LNCaP clone FGC (cell line): ENCODE results near the gene PTGES2.

Source experiments
- DNase-seq: peaks from one replicate; pipeline ENCODE4 v3.0.0-alpha.2; 2011; ENCODE audit warnings: low read depth
- H3K4me3 ChIP-seq: 2 replicates; pipeline ENCODE4 v1.5.1; 2011; ENCODE audit warnings: mild to moderate bottlenecking, low read depth, low read length, control low read depth
- TF ChIP-seq, protein P1 (sequence below): IDR thresholded peaks from 2 replicates; pipeline ENCODE4 v1.5.1; 2012; ENCODE audit warnings: mild to moderate bottlenecking; ENCODE audit not compliant: control insufficient read depth, insufficient read depth; ENCODE audit errors: extremely low read depth

Gene PTGES2

DNA sequence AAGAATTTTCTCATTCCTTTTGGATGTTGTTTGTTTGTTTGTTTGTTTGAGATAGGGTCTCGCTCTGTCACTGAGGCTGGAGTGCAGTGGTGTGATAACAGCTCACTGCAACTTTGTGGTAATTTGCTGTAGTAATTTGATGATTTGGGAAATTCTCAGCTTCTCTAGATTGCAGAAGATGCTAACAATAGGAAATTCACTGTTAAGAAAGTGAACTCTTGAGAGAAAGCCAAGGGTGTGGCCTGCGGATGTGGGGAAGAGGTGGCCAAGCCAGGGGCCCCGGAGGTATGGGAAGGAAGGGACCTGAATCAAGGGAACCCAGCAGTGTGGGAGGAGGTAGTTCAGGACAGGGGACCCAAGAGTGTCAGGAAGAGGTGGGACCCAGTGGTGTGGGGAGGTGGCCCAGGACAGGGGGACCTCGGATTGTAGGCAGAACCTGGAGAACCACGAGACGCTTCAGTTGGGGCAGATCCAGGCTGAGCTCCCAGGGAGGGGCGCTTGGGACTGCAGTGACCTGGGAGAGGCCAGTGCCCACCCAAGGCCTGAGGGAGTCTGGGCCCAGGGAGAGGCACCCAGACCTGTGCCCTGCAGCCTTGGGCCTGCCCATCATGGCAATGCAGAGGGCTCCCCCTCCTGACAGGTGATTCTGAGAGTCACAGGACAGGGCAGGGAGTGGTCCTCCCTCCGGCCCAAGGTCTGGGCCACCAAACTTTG, 16.2 kb upstream of the PTGES2 start:
- TF ChIP-seq, protein P1, sequence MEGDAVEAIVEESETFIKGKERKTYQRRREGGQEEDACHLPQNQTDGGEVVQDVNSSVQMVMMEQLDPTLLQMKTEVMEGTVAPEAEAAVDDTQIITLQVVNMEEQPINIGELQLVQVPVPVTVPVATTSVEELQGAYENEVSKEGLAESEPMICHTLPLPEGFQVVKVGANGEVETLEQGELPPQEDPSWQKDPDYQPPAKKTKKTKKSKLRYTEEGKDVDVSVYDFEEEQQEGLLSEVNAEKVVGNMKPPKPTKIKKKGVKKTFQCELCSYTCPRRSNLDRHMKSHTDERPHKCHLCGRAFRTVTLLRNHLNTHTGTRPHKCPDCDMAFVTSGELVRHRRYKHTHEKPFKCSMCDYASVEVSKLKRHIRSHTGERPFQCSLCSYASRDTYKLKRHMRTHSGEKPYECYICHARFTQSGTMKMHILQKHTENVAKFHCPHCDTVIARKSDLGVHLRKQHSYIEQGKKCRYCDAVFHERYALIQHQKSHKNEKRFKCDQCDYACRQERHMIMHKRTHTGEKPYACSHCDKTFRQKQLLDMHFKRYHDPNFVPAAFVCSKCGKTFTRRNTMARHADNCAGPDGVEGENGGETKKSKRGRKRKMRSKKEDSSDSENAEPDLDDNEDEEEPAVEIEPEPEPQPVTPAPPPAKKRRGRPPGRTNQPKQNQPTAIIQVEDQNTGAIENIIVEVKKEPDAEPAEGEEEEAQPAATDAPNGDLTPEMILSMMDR: no peak
- no peak for DNase-seq
- no peak overlapping the region for H3K4me3 ChIP-seq

DNA sequence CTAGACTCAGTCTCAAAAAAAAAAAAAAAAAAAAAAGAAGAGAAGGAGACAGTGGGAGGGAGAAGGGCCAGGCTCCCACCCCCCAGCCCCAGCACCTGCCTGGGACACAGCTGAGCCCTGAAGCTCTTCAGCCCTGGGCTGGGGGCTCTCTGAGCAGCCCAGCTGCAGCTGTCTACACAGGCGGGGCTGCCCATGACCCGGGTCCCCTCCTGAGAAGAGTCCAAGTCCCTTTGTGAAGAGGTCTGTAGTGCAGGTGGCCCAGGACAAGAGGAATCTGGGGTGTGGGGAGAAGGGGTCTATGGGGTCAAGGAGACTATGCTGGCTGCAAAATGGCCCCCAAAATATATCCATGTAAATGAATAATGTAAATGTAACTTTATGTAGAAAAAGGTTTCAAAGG, 15.1 kb upstream of the PTGES2 start:
- DNase-seq: no peak
- TF ChIP-seq, protein P1: no peak
- no peak overlapping the region for H3K4me3 ChIP-seq

DNA sequence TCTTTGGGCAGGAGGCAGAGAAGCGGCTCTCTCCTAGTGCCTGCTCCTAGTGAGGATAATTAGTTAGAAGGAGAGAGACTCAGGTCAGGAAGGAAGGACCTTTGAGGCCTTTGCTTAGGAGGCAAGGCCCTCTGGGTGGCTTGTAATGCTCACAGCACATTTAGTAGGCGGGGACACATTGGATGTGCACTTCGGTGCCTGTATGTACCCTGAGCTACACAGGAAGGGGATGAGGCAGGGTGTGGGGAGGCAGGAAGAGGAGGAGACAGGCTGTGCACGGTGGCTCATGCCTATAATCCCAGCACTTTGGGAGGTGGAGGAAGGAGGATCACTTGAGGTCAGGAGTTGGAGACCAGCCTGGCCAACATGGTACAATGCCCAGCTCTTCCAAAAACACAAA, 14.5 kb upstream of the PTGES2 start:
- H3K4me3 ChIP-seq: no peak overlapping the region
- TF ChIP-seq, protein P1: no peak
- no peak for DNase-seq

DNA sequence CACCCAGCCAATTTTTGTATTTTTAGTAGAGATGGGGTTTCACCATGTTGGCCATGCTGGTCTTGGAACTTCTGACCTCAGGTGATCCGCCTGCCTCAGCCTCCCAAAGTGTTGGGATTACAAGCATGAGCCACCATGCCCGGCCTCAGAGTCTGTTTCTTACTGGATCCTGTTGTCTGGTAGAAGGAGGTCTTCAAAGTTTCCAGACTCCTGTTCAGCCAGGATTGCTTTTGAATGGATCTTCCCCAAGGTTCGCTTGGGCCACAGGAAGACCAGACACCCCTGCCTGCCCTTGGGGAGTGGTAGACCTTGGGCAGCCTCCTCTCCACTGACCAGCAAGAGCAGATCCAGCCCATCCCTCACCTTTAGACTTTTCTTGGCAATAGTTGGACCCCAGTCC, 14.1 kb upstream of the PTGES2 start:
- no peak for DNase-seq
- no peak overlapping the region for H3K4me3 ChIP-seq
- TF ChIP-seq, protein P1: no peak

DNA sequence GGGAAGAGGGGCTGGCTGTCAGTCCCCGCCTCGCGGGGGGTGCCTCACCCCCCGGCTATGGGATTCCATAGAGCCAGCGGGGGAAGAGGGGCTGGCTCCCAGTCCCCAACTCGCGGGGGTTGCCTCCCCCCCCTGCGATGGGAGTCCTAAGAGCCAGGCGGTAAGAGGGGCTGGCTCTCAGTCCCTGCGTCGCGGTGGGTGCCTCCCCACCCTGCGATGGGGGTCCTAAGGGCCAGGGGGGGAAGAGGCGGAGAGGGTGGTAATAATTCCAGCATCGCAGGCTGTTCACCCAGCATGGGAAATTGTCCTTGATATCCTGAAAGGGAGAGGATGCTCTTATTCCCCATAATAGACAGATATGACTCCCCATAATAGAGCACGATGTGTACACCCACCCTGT, 12.1 kb upstream of the PTGES2 start:
- TF ChIP-seq, protein P1: no peak
- no peak for DNase-seq
- no peak overlapping the region for H3K4me3 ChIP-seq

DNA sequence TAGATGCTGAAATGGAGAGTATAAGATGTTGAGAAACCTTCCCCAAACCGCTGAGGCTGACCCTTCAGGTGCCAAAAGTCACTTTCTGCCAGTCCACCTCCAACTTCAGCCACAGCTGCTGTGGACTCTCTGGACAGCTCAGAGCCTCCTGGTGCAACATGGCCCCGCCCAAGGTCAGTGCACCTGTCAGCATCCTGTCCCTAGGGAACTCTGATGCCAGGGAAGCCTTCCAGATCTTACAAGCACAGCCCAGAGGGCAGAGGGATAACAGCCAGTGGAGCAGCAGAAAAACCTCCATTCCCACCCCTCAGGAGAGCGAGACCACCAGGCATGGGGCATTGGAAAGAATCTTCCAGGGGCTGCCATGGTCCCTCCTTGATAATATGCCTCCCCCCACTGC, 10.5 kb upstream of the PTGES2 start:
- H3K4me3 ChIP-seq: no peak overlapping the region
- TF ChIP-seq, protein P1: no peak
- DNase-seq: no peak
